Psoas muscle (tissue), 8 donors: Measurements from ENCODE around the gene CPLANE1. TPM values are rescaled to one million over a fixed set of nuclear protein-coding genes. Genes with fewer than 3 reads are reported as not detected.

ENCODE experiments used
- ATAC-seq, 4 donors: fragments of 200-7000 bp; cut with Tn5 transposase; one replicate each; pipeline ENCODE4 v1.9.1; 2020; ENCODE audit warnings: moderate library complexity in 3 of 4, mild to moderate bottlenecking in 2 of 4
- DNase-seq, 2 donors: peaks; one replicate each; pipeline ENCODE4 v3.0.0-alpha.2; 2020
- H3K27ac ChIP-seq: fragments of 200-600 bp; one replicate; pipeline ENCODE4 v1.8.0; 2022
- H3K27me3 ChIP-seq, 3 donors: fragments of 200-600 bp in 1 of 3; one replicate each; pipeline versions ENCODE4 v1.6.1 to v1.8.0; 2013 to 2022; ENCODE audit warnings: low read length in 2 of 3, mild to moderate bottlenecking in 2 of 3, moderate library complexity in 1 of 3; ENCODE audit not compliant: insufficient read depth in 3 of 3
- H3K36me3 ChIP-seq, 2 donors: fragments of 200-600 bp in 1 of 2; one replicate each; pipeline versions ENCODE4 v1.6.1 to v1.8.0; 2013 to 2022; ENCODE audit warnings: low read depth in 1 of 2, mild to moderate bottlenecking in 1 of 2, moderate library complexity in 1 of 2; ENCODE audit not compliant: insufficient read depth in 1 of 2
- H3K4me1 ChIP-seq: fragments of 200-600 bp; one replicate; pipeline ENCODE4 v1.8.0; 2022
- H3K4me3 ChIP-seq: fragments of 200-600 bp; one replicate; pipeline ENCODE4 v1.8.0; 2022; ENCODE audit warnings: mild to moderate bottlenecking
- H3K9me3 ChIP-seq: fragments of 200-600 bp; one replicate; pipeline ENCODE4 v1.8.0; 2022
- CTCF ChIP-seq: fragments of 200-600 bp; IDR thresholded peaks from one replicate; pipeline ENCODE4 v1.8.0; 2022; ENCODE audit warnings: antibody characterized with exemption
- WGBS, 3 donors: extraction: QIAGEN DNeasy Blood & Tissue Kit; methylation state at CpG; one replicate each; pipeline versions ENCODE4 v1.1.6 to v1.1.7; 2013; 5-methylcytosine and 5-hydroxymethylcytosine counted together
- intact Hi-C, 2 donors: fragments of 100-400 bp; cut with DNase I; formaldehyde crosslinking; loops; one replicate each; pipeline versions ENCODE4 v1.11.0 to v1.14.2; 2022
- polyA plus RNA-seq, 3 donors: library from polyadenylated mRNA; stranded (reverse); fragments of 200-250 nt; gene quantifications; one replicate each; pipeline ENCODE4 v1.2.3, GENCODE V29; 2013
- total RNA-seq, 4 donors: library from RNA; stranded (reverse); fragmentation: NEBNext Ultra II Directional in 2 of 4; extraction: Animal tissue kit (Norgen Biotek cat#: 25700) in 2 of 4; gene quantifications; one replicate each; pipeline versions ENCODE4 v1.2.1 to v1.2.4, GENCODE V29; 2021 to 2023
- donor health status: healthy with polysubstance abuse.
- donor health status: DM: no; HTN: no; CAD: no; lungs with moderate emphysema.
- donor health status: Bipolar disorder and iron deficiency.
- donor health status: healthy.
- donor health status: DM: yes; HTN: yes; CAD: no.
- donor health status: DM: no; HTN: no; CAD: no.
- donor health status: DM: no; HTN: no; CAD: no.
- donor health status: DM: yes; HTN: yes; CAD: no.

The CPLANE1 gene
- total and polyA plus RNA-seq, 7 donors = 1.4 to 12.1 (median 6.0) TPM

- WGBS, 3 donors = 5 to 6% (median 5%) methylated on average over 19 of the region's 19 CpGs
- Histone ChIP-seq H3K4me1 (peaks cover 17% of the 10 kb centered on the region), H3K27me3 (no peaks in the 10 kb centered on the region), H3K9me3 (no peaks in the 10 kb centered on the region), H3K36me3 (peaks cover 0 to 15% of the 10 kb centered on the region in 2 donors), H3K27ac (peak overlapping the region; percentile 93), H3K4me3 (peak overlapping the region; percentile 89)
- no peak for TF ChIP-seq CTCF
- ATAC-seq (peak in 1 of 4 donors; percentile 30), DNase-seq (no peak)
- intact Hi-C loops = loop anchor here in 1 of 2 donors (10.0 kb wide), 1 partner anchor 46 kb away; no protein-coding TSS in a partner anchor
These were observed 681 bp downstream of the CPLANE1 start for GRCh38 chr5:37248421-37248969.

- Histone ChIP-seq H3K4me1 (peaks cover 17% of the 10 kb centered on the region), H3K36me3 (peaks cover 0 to 23% of the 10 kb centered on the region in 2 donors), H3K9me3 (no peaks in the 10 kb centered on the region), H3K27me3 (no peaks in the 10 kb centered on the region), H3K27ac (no peak overlapping the region), H3K4me3 (peak overlapping the region; percentile 89)
- DNase-seq (no peak), ATAC-seq (no peak)
- WGBS, 3 donors = 88 to 90% (median 89%) methylated on average over 4 of the region's 4 CpGs
- no peak for TF ChIP-seq CTCF
- intact Hi-C loops = loop anchor here in 1 of 2 donors (10.0 kb wide), 1 partner anchor 47 kb away; no protein-coding TSS in a partner anchor
These were observed 1.7 kb downstream of the CPLANE1 start for GRCh38 chr5:37247496-37247895.

GRCh38 chr5:37247036-37247435 lies 2.1 kb downstream of the CPLANE1 start:
- no peaks in the 10 kb centered on the region for H3K9me3 ChIP-seq

GRCh38 chr5:37234288-37234687 lies 14.9 kb downstream of the CPLANE1 start:
- intact Hi-C loops = no loop called here
- no peak for TF ChIP-seq CTCF
- H3K36me3 ChIP-seq = peaks cover 7 to 76% of the 10 kb centered on the region in 2 donors
- WGBS, 3 donors = 97 to 98% (median 97%) methylated on average over 2 of the region's 2 CpGs
- DNase-seq = no peak
- H3K27me3 ChIP-seq = no peaks in the 10 kb centered on the region
- no peak for ATAC-seq
- no peaks in the 10 kb centered on the region for H3K4me1 ChIP-seq
- H3K4me3 ChIP-seq = no peak overlapping the region
- peaks cover 8% of the 10 kb centered on the region for H3K9me3 ChIP-seq
- H3K27ac ChIP-seq = no peak overlapping the region

More at GRCh38 chr5:37247036-37247435, 2.1 kb downstream of the CPLANE1 start:
- Histone ChIP-seq H3K36me3 (peaks cover 0 to 27% of the 10 kb centered on the region in 2 donors), H3K4me3 (peak overlapping the region; percentile 13), H3K4me1 (peaks cover 17% of the 10 kb centered on the region), H3K27me3 (no peaks in the 10 kb centered on the region), H3K27ac (no peak overlapping the region)
- ATAC-seq = no peak
- intact Hi-C loops = loop anchor here in 1 of 2 donors (10.0 kb wide), 1 partner anchor 48 kb away; no protein-coding TSS in a partner anchor
- TF ChIP-seq CTCF = no peak
- 52 to 58% (median 58%) methylated on average over 1 of the region's 1 CpG for WGBS, 3 donors
- no peak for DNase-seq

- ATAC-seq (no peak), DNase-seq (no peak)
- H3K27ac ChIP-seq = no peak overlapping the region
- no peaks in the 10 kb centered on the region for H3K4me1 ChIP-seq
- no peak overlapping the region for H3K4me3 ChIP-seq
- H3K27me3 ChIP-seq = no peaks in the 10 kb centered on the region
- intact Hi-C loops = loop anchor here (10.0 kb wide), 1 partner anchor 52 kb away; no protein-coding TSS in a partner anchor
- no peaks in the 10 kb centered on the region for H3K9me3 ChIP-seq
- H3K36me3 ChIP-seq = peaks cover 2 to 87% of the 10 kb centered on the region in 2 donors
- no peak for TF ChIP-seq CTCF
These were observed 22.8 kb downstream of the CPLANE1 start for GRCh38 chr5:37226377-37226776.
